WTC11 (cell line): ENCODE results near the gene HMMR. TPM values are rescaled to one million over a fixed set of nuclear protein-coding genes. Genes with fewer than 3 reads are reported as not detected.

Source experiments
- ATF1 ChIP-seq: sonication (generic); formaldehyde crosslinking; IDR thresholded peaks from 2 replicates; pipeline ENCODE4 v1.8.1; 2023; ENCODE audit warnings: mild to moderate bottlenecking, moderate library complexity, missing genetic modification reagents
- FOXJ3 ChIP-seq: sonication (generic); formaldehyde crosslinking; IDR thresholded peaks from 2 replicates; pipeline ENCODE4 v1.9.0; 2021; ENCODE audit warnings: missing genetic modification reagents, mild to moderate bottlenecking, borderline replicate concordance
- IRF2 ChIP-seq: sonication (generic); formaldehyde crosslinking; IDR thresholded peaks from 2 replicates; pipeline ENCODE4 v1.8.0; 2022; ENCODE audit warnings: low read depth, missing genetic modification reagents, borderline replicate concordance
- NR1H2 ChIP-seq: sonication (generic); formaldehyde crosslinking; IDR thresholded peaks from 2 replicates; pipeline ENCODE4 v1.9.0; 2021; ENCODE audit warnings: mild to moderate bottlenecking, moderate library complexity, missing genetic modification reagents
- OVOL2 ChIP-seq: fragments of 250-450 bp; sonication (Bioruptor Pico); IDR thresholded peaks from 2 replicates; pipeline ENCODE4 v1.9.0; 2021; ENCODE audit warnings: mild to moderate bottlenecking, borderline replicate concordance
- SMAD4 ChIP-seq: sonication (generic); formaldehyde crosslinking; IDR thresholded peaks from 2 replicates; pipeline ENCODE4 v1.8.0; 2022; ENCODE audit warnings: mild to moderate bottlenecking, missing genetic modification reagents
- ZNF121 ChIP-seq: sonication (generic); formaldehyde crosslinking; IDR thresholded peaks from 2 replicates; pipeline ENCODE4 v1.8.0; 2023; ENCODE audit warnings: missing genetic modification reagents
- total RNA-seq: library from RNA; stranded (reverse); gene quantifications from 3 replicates; pipeline ENCODE4 v1.2.3, GENCODE V29; 2021
- TF ChIP-seq, protein P1 (sequence below): sonication (generic); formaldehyde crosslinking; IDR thresholded peaks from 2 replicates; pipeline ENCODE4 v1.8.1; 2023; ENCODE audit warnings: mild to moderate bottlenecking, moderate library complexity, missing genetic modification reagents
- TF ChIP-seq, protein P2 (sequence below): fragments of 250-450 bp; sonication (Bioruptor Pico); IDR thresholded peaks from 2 replicates; pipeline ENCODE4 v1.9.0; 2021; ENCODE audit warnings: moderate library complexity, mild to moderate bottlenecking, inconsistent platforms, borderline replicate concordance
- TF ChIP-seq, protein P3 (sequence below): sonication (generic); formaldehyde crosslinking; IDR thresholded peaks from 2 replicates; pipeline ENCODE4 v1.8.1; 2023; ENCODE audit warnings: mild to moderate bottlenecking, missing genetic modification reagents
- TF ChIP-seq, protein P4 (sequence below): fragments of 250-450 bp; sonication (Bioruptor Pico); IDR thresholded peaks from 2 replicates; pipeline ENCODE4 v2.1.2; 2022; ENCODE audit warnings: mild to moderate bottlenecking, moderate library complexity
- TF ChIP-seq, protein P5 (sequence below): sonication (generic); formaldehyde crosslinking; IDR thresholded peaks from 2 replicates; pipeline ENCODE4 v1.8.1; 2023; ENCODE audit warnings: mild to moderate bottlenecking, missing genetic modification reagents, moderate library complexity
- TF ChIP-seq, protein P6 (sequence below): sonication (generic); formaldehyde crosslinking; IDR thresholded peaks from 2 replicates; pipeline ENCODE4 v1.8.1; 2023; ENCODE audit warnings: mild to moderate bottlenecking, missing genetic modification reagents, borderline replicate concordance
- TF ChIP-seq, protein P7 (sequence below): sonication (generic); formaldehyde crosslinking; IDR thresholded peaks from 2 replicates; pipeline ENCODE4 v1.8.0; 2022; ENCODE audit warnings: mild to moderate bottlenecking, missing genetic modification reagents
- TF ChIP-seq, protein P8 (sequence below): sonication (generic); formaldehyde crosslinking; IDR thresholded peaks from 2 replicates; pipeline ENCODE4 v1.8.0; 2022; ENCODE audit warnings: missing genetic modification reagents

Gene HMMR
- total RNA-seq, 1 experiment from 2014 or later: 78.5 TPM

DNA sequence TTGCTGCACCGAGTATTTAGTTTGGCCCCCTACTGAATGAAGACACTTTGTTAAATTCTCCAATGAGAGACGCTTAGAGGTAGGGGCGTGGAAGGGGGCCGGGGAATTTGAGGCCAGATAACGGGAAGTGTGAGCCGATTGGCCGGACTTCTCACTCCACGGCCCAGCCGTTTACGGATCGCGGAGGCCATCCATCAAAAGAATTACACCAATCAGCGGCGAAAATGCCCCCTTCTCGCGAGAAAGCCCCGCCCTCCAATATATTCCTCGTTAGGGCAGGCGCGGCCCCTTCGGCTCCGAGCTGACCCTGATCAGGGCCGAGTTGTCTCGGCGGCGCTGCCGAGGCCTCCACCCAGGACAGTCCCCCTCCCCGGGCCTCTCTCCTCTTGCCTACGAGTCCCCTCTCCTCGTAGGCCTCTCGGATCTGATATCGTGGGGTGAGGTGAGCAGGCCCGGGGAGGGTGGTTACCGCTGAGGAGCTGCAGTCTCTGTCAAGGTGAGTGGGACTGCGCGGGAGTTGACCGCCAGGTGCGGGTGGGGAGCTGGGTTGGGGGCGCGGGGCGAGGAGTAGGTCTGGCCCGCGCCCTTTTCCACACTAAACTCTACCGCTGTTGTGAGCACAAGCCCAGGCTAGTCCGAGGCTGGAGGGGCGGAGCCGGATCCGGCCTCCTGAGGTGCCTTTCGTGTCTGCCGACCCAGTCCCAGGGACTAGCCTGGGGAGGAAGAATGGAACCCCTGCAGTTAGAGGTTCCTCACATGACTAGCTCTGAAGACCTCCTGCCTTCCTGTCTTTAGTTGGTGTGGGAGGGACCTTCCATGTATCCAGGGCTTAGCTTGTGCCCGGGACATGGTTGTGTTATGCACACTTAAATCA is 22.9 kb upstream of the HMMR start, which contains the start of gene CCNG1 (continued):
- TF ChIP-seq NR1H2 (CRISPR knock-in tag) (no peak), OVOL2 (CRISPR knock-in tag) (no peak; the same call in 1 of the 2 replicates), ZNF121 (no peak), SMAD4 (no peak), FOXJ3 (CRISPR knock-in tag) (no peak), IRF2 (CRISPR knock-in tag) (no peak), ATF1 (no peak)
- TF ChIP-seq, protein P1, sequence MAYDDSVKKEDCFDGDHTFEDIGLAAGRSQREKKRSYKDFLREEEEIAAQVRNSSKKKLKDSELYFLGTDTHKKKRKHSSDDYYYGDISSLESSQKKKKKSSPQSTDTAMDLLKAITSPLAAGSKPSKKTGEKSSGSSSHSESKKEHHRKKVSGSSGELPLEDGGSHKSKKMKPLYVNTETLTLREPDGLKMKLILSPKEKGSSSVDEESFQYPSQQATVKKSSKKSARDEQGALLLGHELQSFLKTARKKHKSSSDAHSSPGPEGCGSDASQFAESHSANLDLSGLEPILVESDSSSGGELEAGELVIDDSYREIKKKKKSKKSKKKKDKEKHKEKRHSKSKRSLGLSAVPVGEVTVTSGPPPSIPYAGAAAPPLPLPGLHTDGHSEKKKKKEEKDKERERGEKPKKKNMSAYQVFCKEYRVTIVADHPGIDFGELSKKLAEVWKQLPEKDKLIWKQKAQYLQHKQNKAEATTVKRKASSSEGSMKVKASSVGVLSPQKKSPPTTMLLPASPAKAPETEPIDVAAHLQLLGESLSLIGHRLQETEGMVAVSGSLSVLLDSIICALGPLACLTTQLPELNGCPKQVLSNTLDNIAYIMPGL: peak; percentile 40; the same call in 1 of the 2 replicates
- TF ChIP-seq, protein P2, sequence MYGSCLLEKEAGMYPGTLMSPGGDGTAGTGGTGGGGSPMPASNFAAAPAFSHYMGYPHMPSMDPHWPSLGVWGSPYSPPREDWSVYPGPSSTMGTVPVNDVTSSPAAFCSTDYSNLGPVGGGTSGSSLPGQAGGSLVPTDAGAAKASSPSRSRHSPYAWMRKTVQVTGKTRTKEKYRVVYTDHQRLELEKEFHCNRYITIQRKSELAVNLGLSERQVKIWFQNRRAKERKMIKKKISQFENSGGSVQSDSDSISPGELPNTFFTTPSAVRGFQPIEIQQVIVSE (CRISPR knock-in tag): no peak
- TF ChIP-seq, protein P3, sequence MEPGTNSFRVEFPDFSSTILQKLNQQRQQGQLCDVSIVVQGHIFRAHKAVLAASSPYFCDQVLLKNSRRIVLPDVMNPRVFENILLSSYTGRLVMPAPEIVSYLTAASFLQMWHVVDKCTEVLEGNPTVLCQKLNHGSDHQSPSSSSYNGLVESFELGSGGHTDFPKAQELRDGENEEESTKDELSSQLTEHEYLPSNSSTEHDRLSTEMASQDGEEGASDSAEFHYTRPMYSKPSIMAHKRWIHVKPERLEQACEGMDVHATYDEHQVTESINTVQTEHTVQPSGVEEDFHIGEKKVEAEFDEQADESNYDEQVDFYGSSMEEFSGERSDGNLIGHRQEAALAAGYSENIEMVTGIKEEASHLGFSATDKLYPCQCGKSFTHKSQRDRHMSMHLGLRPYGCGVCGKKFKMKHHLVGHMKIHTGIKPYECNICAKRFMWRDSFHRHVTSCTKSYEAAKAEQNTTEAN (CRISPR knock-in tag): no peak
- TF ChIP-seq, protein P4, sequence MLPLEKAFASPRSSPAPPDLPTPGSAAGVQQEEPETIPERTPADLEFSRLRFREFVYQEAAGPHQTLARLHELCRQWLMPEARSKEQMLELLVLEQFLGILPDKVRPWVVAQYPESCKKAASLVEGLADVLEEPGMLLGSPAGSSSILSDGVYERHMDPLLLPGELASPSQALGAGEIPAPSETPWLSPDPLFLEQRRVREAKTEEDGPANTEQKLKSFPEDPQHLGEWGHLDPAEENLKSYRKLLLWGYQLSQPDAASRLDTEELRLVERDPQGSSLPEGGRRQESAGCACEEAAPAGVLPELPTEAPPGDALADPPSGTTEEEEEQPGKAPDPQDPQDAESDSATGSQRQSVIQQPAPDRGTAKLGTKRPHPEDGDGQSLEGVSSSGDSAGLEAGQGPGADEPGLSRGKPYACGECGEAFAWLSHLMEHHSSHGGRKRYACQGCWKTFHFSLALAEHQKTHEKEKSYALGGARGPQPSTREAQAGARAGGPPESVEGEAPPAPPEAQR (CRISPR knock-in tag): no peak
- TF ChIP-seq, protein P5, sequence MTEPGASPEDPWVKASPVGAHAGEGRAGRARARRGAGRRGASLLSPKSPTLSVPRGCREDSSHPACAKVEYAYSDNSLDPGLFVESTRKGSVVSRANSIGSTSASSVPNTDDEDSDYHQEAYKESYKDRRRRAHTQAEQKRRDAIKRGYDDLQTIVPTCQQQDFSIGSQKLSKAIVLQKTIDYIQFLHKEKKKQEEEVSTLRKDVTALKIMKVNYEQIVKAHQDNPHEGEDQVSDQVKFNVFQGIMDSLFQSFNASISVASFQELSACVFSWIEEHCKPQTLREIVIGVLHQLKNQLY (CRISPR knock-in tag): no peak
- TF ChIP-seq, protein P6, sequence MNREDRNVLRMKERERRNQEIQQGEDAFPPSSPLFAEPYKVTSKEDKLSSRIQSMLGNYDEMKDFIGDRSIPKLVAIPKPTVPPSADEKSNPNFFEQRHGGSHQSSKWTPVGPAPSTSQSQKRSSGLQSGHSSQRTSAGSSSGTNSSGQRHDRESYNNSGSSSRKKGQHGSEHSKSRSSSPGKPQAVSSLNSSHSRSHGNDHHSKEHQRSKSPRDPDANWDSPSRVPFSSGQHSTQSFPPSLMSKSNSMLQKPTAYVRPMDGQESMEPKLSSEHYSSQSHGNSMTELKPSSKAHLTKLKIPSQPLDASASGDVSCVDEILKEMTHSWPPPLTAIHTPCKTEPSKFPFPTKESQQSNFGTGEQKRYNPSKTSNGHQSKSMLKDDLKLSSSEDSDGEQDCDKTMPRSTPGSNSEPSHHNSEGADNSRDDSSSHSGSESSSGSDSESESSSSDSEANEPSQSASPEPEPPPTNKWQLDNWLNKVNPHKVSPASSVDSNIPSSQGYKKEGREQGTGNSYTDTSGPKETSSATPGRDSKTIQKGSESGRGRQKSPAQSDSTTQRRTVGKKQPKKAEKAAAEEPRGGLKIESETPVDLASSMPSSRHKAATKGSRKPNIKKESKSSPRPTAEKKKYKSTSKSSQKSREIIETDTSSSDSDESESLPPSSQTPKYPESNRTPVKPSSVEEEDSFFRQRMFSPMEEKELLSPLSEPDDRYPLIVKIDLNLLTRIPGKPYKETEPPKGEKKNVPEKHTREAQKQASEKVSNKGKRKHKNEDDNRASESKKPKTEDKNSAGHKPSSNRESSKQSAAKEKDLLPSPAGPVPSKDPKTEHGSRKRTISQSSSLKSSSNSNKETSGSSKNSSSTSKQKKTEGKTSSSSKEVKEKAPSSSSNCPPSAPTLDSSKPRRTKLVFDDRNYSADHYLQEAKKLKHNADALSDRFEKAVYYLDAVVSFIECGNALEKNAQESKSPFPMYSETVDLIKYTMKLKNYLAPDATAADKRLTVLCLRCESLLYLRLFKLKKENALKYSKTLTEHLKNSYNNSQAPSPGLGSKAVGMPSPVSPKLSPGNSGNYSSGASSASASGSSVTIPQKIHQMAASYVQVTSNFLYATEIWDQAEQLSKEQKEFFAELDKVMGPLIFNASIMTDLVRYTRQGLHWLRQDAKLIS: no peak; the same call in 1 of the 2 replicates
- TF ChIP-seq, protein P7, sequence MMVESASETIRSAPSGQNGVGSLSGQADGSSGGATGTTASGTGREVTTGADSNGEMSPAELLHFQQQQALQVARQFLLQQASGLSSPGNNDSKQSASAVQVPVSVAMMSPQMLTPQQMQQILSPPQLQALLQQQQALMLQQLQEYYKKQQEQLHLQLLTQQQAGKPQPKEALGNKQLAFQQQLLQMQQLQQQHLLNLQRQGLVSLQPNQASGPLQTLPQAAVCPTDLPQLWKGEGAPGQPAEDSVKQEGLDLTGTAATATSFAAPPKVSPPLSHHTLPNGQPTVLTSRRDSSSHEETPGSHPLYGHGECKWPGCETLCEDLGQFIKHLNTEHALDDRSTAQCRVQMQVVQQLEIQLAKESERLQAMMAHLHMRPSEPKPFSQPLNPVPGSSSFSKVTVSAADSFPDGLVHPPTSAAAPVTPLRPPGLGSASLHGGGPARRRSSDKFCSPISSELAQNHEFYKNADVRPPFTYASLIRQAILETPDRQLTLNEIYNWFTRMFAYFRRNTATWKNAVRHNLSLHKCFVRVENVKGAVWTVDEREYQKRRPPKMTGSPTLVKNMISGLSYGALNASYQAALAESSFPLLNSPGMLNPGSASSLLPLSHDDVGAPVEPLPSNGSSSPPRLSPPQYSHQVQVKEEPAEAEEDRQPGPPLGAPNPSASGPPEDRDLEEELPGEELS (CRISPR knock-in tag): peak; percentile 49; the same call in 1 of the 2 replicates
- TF ChIP-seq, protein P8, sequence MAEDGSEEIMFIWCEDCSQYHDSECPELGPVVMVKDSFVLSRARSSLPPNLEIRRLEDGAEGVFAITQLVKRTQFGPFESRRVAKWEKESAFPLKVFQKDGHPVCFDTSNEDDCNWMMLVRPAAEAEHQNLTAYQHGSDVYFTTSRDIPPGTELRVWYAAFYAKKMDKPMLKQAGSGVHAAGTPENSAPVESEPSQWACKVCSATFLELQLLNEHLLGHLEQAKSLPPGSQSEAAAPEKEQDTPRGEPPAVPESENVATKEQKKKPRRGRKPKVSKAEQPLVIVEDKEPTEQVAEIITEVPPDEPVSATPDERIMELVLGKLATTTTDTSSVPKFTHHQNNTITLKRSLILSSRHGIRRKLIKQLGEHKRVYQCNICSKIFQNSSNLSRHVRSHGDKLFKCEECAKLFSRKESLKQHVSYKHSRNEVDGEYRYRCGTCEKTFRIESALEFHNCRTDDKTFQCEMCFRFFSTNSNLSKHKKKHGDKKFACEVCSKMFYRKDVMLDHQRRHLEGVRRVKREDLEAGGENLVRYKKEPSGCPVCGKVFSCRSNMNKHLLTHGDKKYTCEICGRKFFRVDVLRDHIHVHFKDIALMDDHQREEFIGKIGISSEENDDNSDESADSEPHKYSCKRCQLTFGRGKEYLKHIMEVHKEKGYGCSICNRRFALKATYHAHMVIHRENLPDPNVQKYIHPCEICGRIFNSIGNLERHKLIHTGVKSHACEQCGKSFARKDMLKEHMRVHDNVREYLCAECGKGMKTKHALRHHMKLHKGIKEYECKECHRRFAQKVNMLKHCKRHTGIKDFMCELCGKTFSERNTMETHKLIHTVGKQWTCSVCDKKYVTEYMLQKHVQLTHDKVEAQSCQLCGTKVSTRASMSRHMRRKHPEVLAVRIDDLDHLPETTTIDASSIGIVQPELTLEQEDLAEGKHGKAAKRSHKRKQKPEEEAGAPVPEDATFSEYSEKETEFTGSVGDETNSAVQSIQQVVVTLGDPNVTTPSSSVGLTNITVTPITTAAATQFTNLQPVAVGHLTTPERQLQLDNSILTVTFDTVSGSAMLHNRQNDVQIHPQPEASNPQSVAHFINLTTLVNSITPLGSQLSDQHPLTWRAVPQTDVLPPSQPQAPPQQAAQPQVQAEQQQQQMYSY (CRISPR knock-in tag): peak; percentile 64; the same call in 1 of the 2 replicates
